Sigmoid colon (tissue), 7 donors: Measurements from ENCODE around the gene SCNN1B. TPM values are rescaled to one million over a fixed set of nuclear protein-coding genes. Genes with fewer than 3 reads are reported as not detected.
A peak's percentile ranks its signal among the peaks of the same experiment; 100 is the strongest.
"Not testable (repeated sequence)": the region's sequence is repeated elsewhere in the genome, so short reads cannot be mapped to it uniquely, and the experiment has no call there.

Source experiments
- DNase-seq: peaks from one replicate; pipeline ENCODE4 v3.0.0-alpha.2; 2019
- H3K27ac ChIP-seq, 4 donors: fragments of 200-600 bp; sonication (generic); one replicate each; pipeline ENCODE4 v1.5.1; 2016 to 2019; ENCODE audit warnings: mild to moderate bottlenecking in 1 of 4
- H3K27me3 ChIP-seq, 3 donors: fragments of 200-600 bp; sonication (generic); one replicate each; pipeline ENCODE4 v1.5.1; 2019; ENCODE audit warnings: mild to moderate bottlenecking in 1 of 3
- H3K36me3 ChIP-seq, 4 donors: fragments of 200-600 bp; sonication (generic); one replicate each; pipeline ENCODE4 v1.5.1; 2016 to 2019
- H3K4me1 ChIP-seq, 4 donors: fragments of 200-600 bp; sonication (generic); one replicate each; pipeline ENCODE4 v1.5.1; 2017 to 2019
- H3K4me3 ChIP-seq, 4 donors: fragments of 200-600 bp; sonication (generic); one replicate each; pipeline ENCODE4 v1.5.1; 2017 to 2019; ENCODE audit warnings: mild to moderate bottlenecking in 2 of 4, moderate library complexity in 1 of 4
- H3K9me3 ChIP-seq, 4 donors: fragments of 200-600 bp in 3 of 4; sonication (generic) in 3 of 4; one replicate each; pipeline versions ENCODE4 v1.5.1 to v1.6.1; 2013 to 2019
- EP300 ChIP-seq, 4 donors: sonication (generic); formaldehyde crosslinking; IDR thresholded peaks; one replicate each; pipeline ENCODE4 v1.6.1; 2017; ENCODE audit warnings: antibody characterized with exemption in 4 of 4
- POLR2A ChIP-seq, 2 donors: fragments of 450-650 bp; IDR thresholded peaks; one replicate each; pipeline ENCODE4 v1.6.1; 2016; ENCODE audit warnings: antibody characterized with exemption in 2 of 2, mild to moderate bottlenecking in 2 of 2, moderate library complexity in 2 of 2
- POLR2AphosphoS5 ChIP-seq, 4 donors: sonication (generic); formaldehyde crosslinking; IDR thresholded peaks; one replicate each; pipeline ENCODE4 v1.6.1; 2017; ENCODE audit warnings: antibody characterized with exemption in 4 of 4
- WGBS, 2 donors: extraction: QIAGEN DNeasy Blood & Tissue Kit; methylation state at CpG; one replicate each; pipeline ENCODE4 v1.1.7; 2013; 5-methylcytosine and 5-hydroxymethylcytosine counted together
- intact Hi-C: fragments of 100-400 bp; cut with DNase I; formaldehyde crosslinking; loops from one replicate; pipeline ENCODE4 v1.15.1; 2023
- polyA plus RNA-seq, 3 donors: library from polyadenylated mRNA; stranded (reverse); fragments of 200-250 nt; gene quantifications; one replicate each; pipeline ENCODE4 v1.2.3, GENCODE V29; 2013
- total RNA-seq, 4 donors: library from RNA; depleted of rRNA; stranded (reverse); fragments of >200 nt; gene quantifications; one replicate each; pipeline ENCODE4 v1.1.0, GENCODE V29; 2016
- TF ChIP-seq, protein P1 (sequence below), 4 experiments: fragments of 450-650 bp in 3 of 4; fragments of 200-600 bp in 1 of 4; IDR thresholded peaks; one replicate each; pipeline ENCODE4 v1.5.1; 2016 to 2019; ENCODE audit warnings: antibody characterized with exemption in 4 of 4, mild to moderate bottlenecking in 3 of 4, moderate library complexity in 2 of 4
- donor health status: healthy with polysubstance abuse.
- donor health status: Bipolar disorder and iron deficiency.
- donor health status: healthy.

The SCNN1B gene, protein sequence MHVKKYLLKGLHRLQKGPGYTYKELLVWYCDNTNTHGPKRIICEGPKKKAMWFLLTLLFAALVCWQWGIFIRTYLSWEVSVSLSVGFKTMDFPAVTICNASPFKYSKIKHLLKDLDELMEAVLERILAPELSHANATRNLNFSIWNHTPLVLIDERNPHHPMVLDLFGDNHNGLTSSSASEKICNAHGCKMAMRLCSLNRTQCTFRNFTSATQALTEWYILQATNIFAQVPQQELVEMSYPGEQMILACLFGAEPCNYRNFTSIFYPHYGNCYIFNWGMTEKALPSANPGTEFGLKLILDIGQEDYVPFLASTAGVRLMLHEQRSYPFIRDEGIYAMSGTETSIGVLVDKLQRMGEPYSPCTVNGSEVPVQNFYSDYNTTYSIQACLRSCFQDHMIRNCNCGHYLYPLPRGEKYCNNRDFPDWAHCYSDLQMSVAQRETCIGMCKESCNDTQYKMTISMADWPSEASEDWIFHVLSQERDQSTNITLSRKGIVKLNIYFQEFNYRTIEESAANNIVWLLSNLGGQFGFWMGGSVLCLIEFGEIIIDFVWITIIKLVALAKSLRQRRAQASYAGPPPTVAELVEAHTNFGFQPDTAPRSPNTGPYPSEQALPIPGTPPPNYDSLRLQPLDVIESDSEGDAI
- total RNA-seq (1 to 10 TPM; 1.7 to 9.2 (median 5.9) TPM), polyA plus RNA-seq (100 to 1,000 TPM in 1 of 3 donors, 10 to 100 TPM in 2; 46.8 to 212 (median 51.3) TPM)

DNA sequence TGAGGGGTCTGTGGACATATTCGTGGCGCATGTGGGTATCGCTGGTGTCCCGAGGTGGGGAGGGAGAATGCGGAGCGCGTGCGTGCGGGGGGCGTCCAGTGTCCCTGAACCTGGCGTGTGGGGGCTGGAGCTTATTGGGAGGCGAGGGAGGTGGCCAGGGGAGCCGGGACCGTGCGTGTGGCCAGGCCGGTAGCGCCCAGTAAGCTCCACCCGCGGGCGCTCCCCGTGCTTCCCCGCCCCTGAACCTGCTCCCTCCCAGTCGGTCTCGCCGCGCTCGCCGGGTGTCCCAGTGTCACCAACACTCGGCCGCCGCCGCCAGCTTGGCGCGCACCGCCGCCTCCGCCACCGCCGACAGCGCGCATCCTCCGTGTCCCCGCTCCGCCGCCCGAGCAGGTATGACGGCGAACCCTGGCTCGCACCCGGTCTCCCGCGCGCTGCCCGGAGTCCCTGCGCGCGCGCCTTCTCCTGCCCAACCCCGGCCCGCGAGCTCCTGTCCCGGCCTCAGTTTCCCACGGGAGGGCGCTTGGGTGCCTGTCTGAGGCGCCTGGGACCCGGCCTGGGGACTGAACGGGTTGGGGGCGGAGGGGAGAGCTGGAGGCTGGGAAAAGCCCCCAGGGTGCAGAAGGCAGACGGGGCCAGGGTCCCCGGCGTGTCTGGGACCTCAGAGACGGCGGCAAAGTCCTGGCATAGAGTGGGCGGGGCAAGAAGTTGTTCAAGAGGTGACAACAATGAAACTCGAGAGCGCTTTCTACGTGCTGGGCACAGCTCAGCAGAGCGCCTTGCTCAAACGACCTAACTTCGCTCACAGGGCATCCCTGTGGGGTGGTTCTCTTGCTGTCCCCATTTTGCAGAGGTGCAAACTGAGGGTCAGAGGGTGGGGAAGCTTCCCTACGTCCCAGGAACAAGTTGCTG is at the start of gene SCNN1B:
TSS of gene SCNN1B (plus strand) at position 258 of the 912 bp plus-strand sequence. CDS start 46,298 bp downstream, outside the sequence.
- H3K9me3 ChIP-seq, result no peaks in the 10 kb centered on the region
- no peak for TF ChIP-seq POLR2A (IDR thresholded peaks at IDR 0.05)
- no peak for TF ChIP-seq EP300 (IDR thresholded peaks at IDR 0.05)
- TF ChIP-seq, protein P1, sequence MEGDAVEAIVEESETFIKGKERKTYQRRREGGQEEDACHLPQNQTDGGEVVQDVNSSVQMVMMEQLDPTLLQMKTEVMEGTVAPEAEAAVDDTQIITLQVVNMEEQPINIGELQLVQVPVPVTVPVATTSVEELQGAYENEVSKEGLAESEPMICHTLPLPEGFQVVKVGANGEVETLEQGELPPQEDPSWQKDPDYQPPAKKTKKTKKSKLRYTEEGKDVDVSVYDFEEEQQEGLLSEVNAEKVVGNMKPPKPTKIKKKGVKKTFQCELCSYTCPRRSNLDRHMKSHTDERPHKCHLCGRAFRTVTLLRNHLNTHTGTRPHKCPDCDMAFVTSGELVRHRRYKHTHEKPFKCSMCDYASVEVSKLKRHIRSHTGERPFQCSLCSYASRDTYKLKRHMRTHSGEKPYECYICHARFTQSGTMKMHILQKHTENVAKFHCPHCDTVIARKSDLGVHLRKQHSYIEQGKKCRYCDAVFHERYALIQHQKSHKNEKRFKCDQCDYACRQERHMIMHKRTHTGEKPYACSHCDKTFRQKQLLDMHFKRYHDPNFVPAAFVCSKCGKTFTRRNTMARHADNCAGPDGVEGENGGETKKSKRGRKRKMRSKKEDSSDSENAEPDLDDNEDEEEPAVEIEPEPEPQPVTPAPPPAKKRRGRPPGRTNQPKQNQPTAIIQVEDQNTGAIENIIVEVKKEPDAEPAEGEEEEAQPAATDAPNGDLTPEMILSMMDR (IDR thresholded peaks at IDR 0.05), result no peak
- TF ChIP-seq POLR2AphosphoS5 (IDR thresholded peaks at IDR 0.05), result no peak
- no peaks in the 10 kb centered on the region for H3K36me3 ChIP-seq
- intact Hi-C loops, result no loop called here
- H3K27me3 ChIP-seq, result peaks cover 9 to 37% (median 14%) of the 10 kb centered on the region in 3 donors
- H3K4me3 ChIP-seq, result peak within 1 kb of the TSS; percentile 16 to 48 (median 42)
- no peak for DNase-seq
- H3K4me1 ChIP-seq, result peaks cover 0 to 13% (median 13%) of the 10 kb centered on the region in 4 donors
- 2 to 4% methylated on average over 81 of the region's 81 CpGs for WGBS, 2 donors
- peak within 1 kb of the TSS in 1 of 4 donors; percentile 32 for H3K27ac ChIP-seq

DNA sequence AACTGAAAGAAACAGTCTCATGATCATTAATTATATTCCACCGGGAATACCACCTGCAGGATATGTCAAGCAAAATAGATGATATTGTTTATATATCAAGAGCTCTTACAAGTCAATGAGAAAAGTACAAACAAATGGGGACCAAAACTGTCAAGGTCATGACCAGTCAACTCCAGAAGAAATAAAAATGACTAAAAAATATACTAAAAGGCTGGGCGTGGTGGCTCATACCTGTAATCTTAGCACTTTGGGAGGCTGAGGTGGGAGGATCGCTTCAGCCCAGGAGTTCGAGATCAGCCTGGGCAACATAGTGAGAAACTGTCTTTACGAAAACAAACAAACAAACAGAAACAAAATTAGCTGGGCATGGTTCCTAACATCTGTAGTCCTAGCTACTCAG is 49.8 kb upstream of the SCNN1B start:
- Histone ChIP-seq H3K27ac (no peak overlapping the region), H3K9me3 (peaks cover 0 to 3% (median 0%) of the 10 kb centered on the region in 4 donors), H3K4me3 (no peak overlapping the region), H3K4me1 (no peaks in the 10 kb centered on the region), H3K27me3 (no peaks in the 10 kb centered on the region), H3K36me3 (no peaks in the 10 kb centered on the region)
- intact Hi-C loops, result no loop called here
- TF ChIP-seq POLR2A (IDR thresholded peaks at IDR 0.05), result no peak
- TF ChIP-seq POLR2AphosphoS5 (IDR thresholded peaks at IDR 0.05), result no peak
- no peak for TF ChIP-seq EP300 (IDR thresholded peaks at IDR 0.05)
- TF ChIP-seq, protein P1 (IDR thresholded peaks at IDR 0.05), result no peak
- no peak for DNase-seq
- 81 to 89% methylated on average over 5 of the region's 5 CpGs for WGBS, 2 donors

DNA sequence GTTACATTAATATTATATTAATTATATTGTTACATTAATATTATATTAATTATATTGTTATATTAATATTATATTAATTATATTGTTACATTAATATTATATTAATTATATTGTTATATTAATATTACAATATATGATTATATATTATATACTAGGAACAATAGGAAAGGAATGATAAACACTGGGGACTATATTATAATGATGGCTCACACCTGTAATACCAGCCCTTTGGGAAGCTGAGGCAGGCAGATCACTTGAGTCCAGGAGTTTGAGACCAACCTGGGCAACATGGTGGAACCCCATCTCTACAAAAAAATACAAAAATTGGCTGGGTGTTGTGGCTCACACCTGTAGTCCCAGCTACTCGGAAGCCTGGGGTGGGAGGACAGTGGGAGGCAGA is 48.5 kb upstream of the SCNN1B start:
- H3K9me3 ChIP-seq, H3K36me3 ChIP-seq, DNase-seq, H3K27me3 ChIP-seq, H3K27ac ChIP-seq, H3K4me1 ChIP-seq, intact Hi-C loops, H3K4me3 ChIP-seq: not testable (repeated sequence)
- WGBS, 2 donors, result 80 to 82% methylated on average over 1 of the region's 1 CpG

DNA sequence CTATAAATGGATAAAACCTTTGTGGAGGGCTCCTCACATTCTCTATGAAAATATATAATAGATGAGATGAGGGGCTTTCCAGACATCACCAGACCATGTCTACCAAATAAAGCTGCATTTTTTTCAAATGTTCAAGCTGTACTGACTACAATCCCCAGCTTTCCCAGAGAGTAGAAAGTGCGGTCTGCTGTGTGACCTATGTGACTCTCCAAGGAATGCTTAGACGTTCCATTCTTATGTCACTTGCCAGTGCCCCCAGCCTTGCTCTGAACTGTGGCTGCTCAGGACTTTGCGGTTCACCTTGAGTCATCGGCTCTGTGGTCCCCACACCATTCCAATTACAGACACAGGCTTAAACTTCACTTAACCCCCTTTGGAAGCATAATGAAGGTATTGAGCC is 47.8 kb upstream of the SCNN1B start:
- intact Hi-C loops, result no loop called here
- H3K9me3 ChIP-seq, result peaks cover 0 to 3% (median 0%) of the 10 kb centered on the region in 4 donors
- TF ChIP-seq POLR2A (IDR thresholded peaks at IDR 0.05) (no peak), POLR2AphosphoS5 (IDR thresholded peaks at IDR 0.05) (no peak), EP300 (IDR thresholded peaks at IDR 0.05) (no peak)
- TF ChIP-seq, protein P1 (IDR thresholded peaks at IDR 0.05), result no peak
- no peak overlapping the region for H3K4me3 ChIP-seq
- H3K36me3 ChIP-seq, result no peaks in the 10 kb centered on the region
- WGBS, 2 donors, result 69 to 81% methylated on average over 4 of the region's 4 CpGs
- no peak for DNase-seq
- no peaks in the 10 kb centered on the region for H3K27me3 ChIP-seq
- H3K4me1 ChIP-seq, result no peaks in the 10 kb centered on the region
- no peak overlapping the region for H3K27ac ChIP-seq
